MM.1S (cell line): ENCODE measurements around the gene MEPE.

Experiments used
- DNase-seq: peaks from one replicate; pipeline ENCODE4 v3.0.0-alpha.2; 2015
- H2AFZ ChIP-seq: fragments of 300-600 bp; sonication (generic); 2 replicates; pipeline ENCODE4 v1.6.0; 2016; ENCODE audit warnings: antibody characterized with exemption, low read length
- H3F3A ChIP-seq: fragments of 300-600 bp; sonication (generic); 2 replicates; pipeline ENCODE4 v1.6.1; 2016; ENCODE audit warnings: mild to moderate bottlenecking, antibody characterized with exemption, low read length, moderate library complexity, mixed read lengths; ENCODE audit not compliant: insufficient read depth
- H3K27ac ChIP-seq: fragments of 300-600 bp; sonication (generic); 2 replicates; pipeline ENCODE4 v1.5.1; 2016; ENCODE audit warnings: mild to moderate bottlenecking, low read length
- H3K27me3 ChIP-seq: fragments of 300-600 bp; sonication (generic); replicated peaks from 2 replicates; pipeline ENCODE4 v1.6.0; 2016; ENCODE audit warnings: low read length; ENCODE audit not compliant: insufficient read depth
- H3K36me3 ChIP-seq: fragments of 300-600 bp; sonication (generic); replicated peaks from 2 replicates; pipeline ENCODE4 v1.6.1; 2016; ENCODE audit warnings: mild to moderate bottlenecking, low read length, mixed read lengths; ENCODE audit not compliant: insufficient read depth
- H3K4me1 ChIP-seq: fragments of 300-600 bp; sonication (generic); 2 replicates; pipeline ENCODE4 v1.6.1; 2016; ENCODE audit warnings: low read length, mixed read lengths
- H3K4me2 ChIP-seq: fragments of 300-600 bp; sonication (generic); 2 replicates; pipeline ENCODE4 v1.6.0; 2016; ENCODE audit warnings: low read depth, low read length
- H3K4me3 ChIP-seq: fragments of 300-600 bp; sonication (generic); 2 replicates; pipeline ENCODE4 v1.5.1; 2016; ENCODE audit warnings: low read length, mixed read lengths
- H3K79me2 ChIP-seq: fragments of 300-600 bp; sonication (generic); 2 replicates; pipeline ENCODE4 v1.6.1; 2016; ENCODE audit warnings: mixed run types, low read length, mixed read lengths
- H3K9ac ChIP-seq: fragments of 300-600 bp; sonication (generic); 2 replicates; pipeline ENCODE4 v1.6.1; 2016; ENCODE audit warnings: low read length, mixed read lengths
- H3K9me2 ChIP-seq: fragments of 300-600 bp; sonication (generic); replicated peaks from 2 replicates; pipeline ENCODE4 v1.6.1; 2016; ENCODE audit warnings: mild to moderate bottlenecking, low read length, mixed read lengths; ENCODE audit not compliant: insufficient read depth
- H3K9me3 ChIP-seq: fragments of 300-600 bp; sonication (generic); replicated peaks from 2 replicates; pipeline ENCODE4 v1.6.1; 2016; ENCODE audit warnings: mild to moderate bottlenecking, low read length, mixed read lengths; ENCODE audit not compliant: insufficient read depth
- H4K20me1 ChIP-seq: fragments of 300-600 bp; sonication (generic); 2 replicates; pipeline ENCODE4 v1.6.1; 2016; ENCODE audit warnings: mild to moderate bottlenecking, low read length, moderate library complexity, mixed read lengths; ENCODE audit not compliant: insufficient read depth
- CTCF ChIP-seq: fragments of 300-600 bp; sonication (generic); IDR thresholded peaks from 2 replicates; pipeline ENCODE4 v1.5.1; 2016; ENCODE audit warnings: antibody characterized with exemption, low read length, mixed read lengths
- EZH2 ChIP-seq: fragments of 300-600 bp; sonication (generic); optimal IDR thresholded peaks from 2 replicates; pipeline ENCODE3; 2017; ENCODE audit warnings: low read depth, mild to moderate bottlenecking, antibody characterized with exemption, low read length, mixed read lengths
- EZH2phosphoT487 ChIP-seq: fragments of 300-600 bp; sonication (generic); IDR thresholded peaks from 2 replicates; pipeline ENCODE4 v1.6.1; 2018; ENCODE audit warnings: antibody characterized with exemption, low read length

MEPE gene

GRCh38 chr4:87835197-87835596 is 2.4 kb downstream of the MEPE start:
- H3F3A ChIP-seq, result no peaks in the 10 kb centered on the region
- no peaks in the 10 kb centered on the region for H3K27me3 ChIP-seq
- H3K4me1 ChIP-seq, result no peaks in the 10 kb centered on the region
- no peak overlapping the region for H3K27ac ChIP-seq
- H4K20me1 ChIP-seq, result no peaks in the 10 kb centered on the region
- no peaks in the 10 kb centered on the region for H3K9me2 ChIP-seq
- no peak overlapping the region for H3K4me3 ChIP-seq
- H3K9ac ChIP-seq, result no peak overlapping the region
- no peak for TF ChIP-seq EZH2
- no peak for TF ChIP-seq CTCF
- no peak for TF ChIP-seq EZH2phosphoT487
- no peaks in the 10 kb centered on the region for H3K79me2 ChIP-seq
- no peak for DNase-seq
- H3K36me3 ChIP-seq, result no peaks in the 10 kb centered on the region
- H3K9me3 ChIP-seq, result no peaks in the 10 kb centered on the region
- no peak overlapping the region for H2AFZ ChIP-seq
- H3K4me2 ChIP-seq, result no peak overlapping the region

DNA sequence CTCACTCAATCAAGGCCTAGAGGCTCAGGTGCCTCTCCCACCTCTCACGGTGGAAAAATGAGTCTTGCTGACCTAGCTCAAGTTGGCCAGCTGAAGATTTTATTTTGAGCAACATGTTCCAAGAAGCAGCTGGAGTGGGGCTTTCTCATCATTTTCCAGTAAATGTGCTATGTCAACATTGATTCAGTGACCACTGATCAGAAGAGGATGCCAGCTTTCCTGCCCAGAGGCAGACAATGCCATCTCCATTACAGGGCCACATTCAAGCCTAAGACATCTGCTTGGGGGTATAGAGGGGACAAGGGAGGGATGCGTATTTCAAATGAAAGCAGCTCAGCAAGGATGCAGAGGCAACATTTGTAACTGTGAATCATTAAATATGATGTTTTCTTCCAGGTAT is 3.0 kb downstream of the MEPE start:
- Histone ChIP-seq H3K79me2 (no peaks in the 10 kb centered on the region), H3K4me3 (no peak overlapping the region), H3K4me2 (no peak overlapping the region), H3K9me2 (no peaks in the 10 kb centered on the region), H3K27ac (no peak overlapping the region), H4K20me1 (no peaks in the 10 kb centered on the region), H3K9me3 (no peaks in the 10 kb centered on the region), H3K9ac (no peak overlapping the region), H2AFZ (no peak overlapping the region), H3F3A (no peaks in the 10 kb centered on the region), H3K4me1 (no peaks in the 10 kb centered on the region), H3K27me3 (no peaks in the 10 kb centered on the region), H3K36me3 (no peaks in the 10 kb centered on the region)
- TF ChIP-seq EZH2phosphoT487 (no peak), EZH2 (no peak), CTCF (no peak)
- no peak for DNase-seq

- Histone ChIP-seq H3K27ac (no peak overlapping the region), H3K79me2 (no peaks in the 10 kb centered on the region), H3K4me2 (no peak overlapping the region), H3F3A (no peaks in the 10 kb centered on the region), H3K9ac (no peak overlapping the region), H4K20me1 (no peaks in the 10 kb centered on the region), H3K4me1 (no peaks in the 10 kb centered on the region), H3K9me2 (no peaks in the 10 kb centered on the region), H3K36me3 (no peaks in the 10 kb centered on the region), H3K4me3 (no peak overlapping the region), H3K9me3 (no peaks in the 10 kb centered on the region), H2AFZ (no peak overlapping the region), H3K27me3 (no peaks in the 10 kb centered on the region)
- DNase-seq, result no peak
- TF ChIP-seq EZH2, result no peak
- peak; percentile 15 for TF ChIP-seq CTCF
- no peak for TF ChIP-seq EZH2phosphoT487
Observed at GRCh38 chr4:87838205-87838604, 5.4 kb downstream of the MEPE start.
